ENCODE data around the gene WNT2.
A peak's percentile ranks its signal among the peaks of the same experiment; 100 is the strongest.
"Not testable (repeated sequence)": the region's sequence is repeated elsewhere in the genome, so short reads cannot be mapped to it uniquely, and the experiment has no call there.

The WNT2 gene

GRCh38 chr7:117302396-117302795 is 20.5 kb downstream of the WNT2 start:
- DNase-seq, result no peak

GRCh38 chr7:117300506-117300905 is 22.4 kb downstream of the WNT2 start:
- not testable (repeated sequence) for DNase-seq

GRCh38 chr7:117297606-117298005 is 25.3 kb downstream of the WNT2 start:
- DNase-seq, result no peak

DNA sequence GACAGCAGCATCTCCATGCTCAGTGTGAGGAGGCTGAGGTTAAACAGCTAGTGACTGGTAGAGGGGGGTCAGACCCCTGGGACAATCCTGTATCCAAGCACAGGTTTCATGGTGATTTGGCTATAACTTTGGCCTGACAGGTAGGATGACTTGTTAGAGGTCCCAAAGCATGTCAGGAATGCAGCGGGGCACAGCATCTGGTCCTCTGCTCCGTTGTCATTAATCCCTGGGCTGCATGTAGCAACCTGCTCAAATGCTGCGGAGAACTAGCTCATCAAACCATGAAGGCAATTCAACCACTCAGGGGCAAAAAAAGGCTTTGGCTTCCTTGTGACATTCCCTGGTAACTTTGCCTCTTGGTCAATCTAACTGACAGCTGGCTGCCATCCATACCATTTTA is 26.8 kb downstream of the WNT2 start:
- no peak for DNase-seq

GRCh38 chr7:117285826-117286225 is 37.0 kb downstream of the WNT2 start:
- no peak for DNase-seq

GRCh38 chr7:117284692-117285091 is 38.2 kb downstream of the WNT2 start:
- no peak for DNase-seq

- no peak for DNase-seq
Measured at GRCh38 chr7:117283779-117284178, 39.1 kb downstream of the WNT2 start.

GRCh38 chr7:117283371-117283770 is 39.5 kb downstream of the WNT2 start:
- no peak for DNase-seq

DNA sequence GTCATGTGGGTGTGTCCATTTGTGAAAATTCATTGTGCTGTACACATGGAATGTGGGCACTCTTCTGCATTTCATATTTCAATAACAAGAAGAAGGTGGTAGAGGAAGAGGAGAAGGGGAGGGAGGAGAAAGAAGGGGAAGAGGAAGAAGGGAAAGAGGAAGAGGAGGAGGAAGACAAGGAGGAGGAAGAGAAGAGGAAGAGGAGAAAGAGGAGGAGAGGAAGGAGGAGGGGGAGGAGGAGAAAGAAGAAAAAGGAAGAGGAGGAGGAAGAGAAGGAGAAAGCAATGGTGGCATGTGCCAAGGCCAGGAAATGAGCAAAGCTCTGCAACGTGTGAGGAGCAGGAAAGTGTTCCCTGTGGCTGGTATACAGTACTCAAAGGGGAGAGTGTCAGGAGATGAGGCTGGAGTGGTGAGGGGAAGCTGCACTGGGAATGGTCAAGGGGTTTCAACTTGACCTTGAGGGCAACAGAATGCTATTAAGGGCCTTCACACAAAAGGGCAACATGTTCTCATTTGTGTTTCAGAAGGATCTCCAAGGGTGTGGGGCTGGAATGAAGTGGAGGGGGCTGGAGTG is 40.5 kb downstream of the WNT2 start:
- no peak for DNase-seq

DNA sequence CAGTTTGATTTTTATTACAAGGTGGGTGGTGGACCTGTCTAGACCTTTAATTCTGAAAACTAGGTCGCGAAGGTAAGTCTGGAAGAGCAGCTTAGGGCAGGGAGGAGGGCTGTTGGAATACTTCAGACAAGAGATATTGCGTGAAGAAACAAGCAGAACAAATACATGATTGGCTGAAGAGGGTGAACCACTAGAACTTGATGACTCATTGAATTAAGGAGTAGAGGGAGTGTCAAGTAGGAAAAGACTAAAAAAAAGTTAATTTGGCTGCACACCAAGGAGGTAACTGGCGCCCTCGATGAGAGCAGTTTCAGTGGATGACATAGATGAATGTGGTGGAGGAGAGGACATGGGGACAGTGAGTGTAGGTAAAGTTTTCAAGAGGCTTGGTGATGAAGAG is 41.3 kb downstream of the WNT2 start:
- peak in 1 of 3 experiments; percentile 4 for DNase-seq

GRCh38 chr7:117279931-117280557 is 42.8 kb downstream of the WNT2 start:
- no peak for DNase-seq

DNA sequence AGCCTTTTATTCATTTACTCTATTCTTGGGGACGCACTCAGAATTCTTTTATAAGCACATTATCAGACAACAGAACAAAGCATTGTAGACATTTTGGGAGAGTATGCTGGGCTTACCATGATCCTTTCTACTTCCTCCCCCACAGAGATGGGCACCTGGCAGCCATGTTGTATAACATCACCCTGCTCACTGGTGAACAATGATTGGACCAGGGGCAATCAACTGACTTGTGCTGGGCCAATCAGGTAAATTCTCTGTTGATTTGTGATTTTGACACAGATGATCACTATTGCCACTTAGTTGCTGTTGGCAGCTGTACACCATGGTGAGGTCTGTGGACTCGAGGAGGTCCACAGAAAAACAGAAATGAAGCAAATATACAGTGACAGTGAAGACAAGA is 43.7 kb downstream of the WNT2 start:
- DNase-seq, result no peak

- no peak for DNase-seq
Measured at GRCh38 chr7:117278040-117278439, 44.8 kb downstream of the WNT2 start.

- DNase-seq, result no peak
Measured at GRCh38 chr7:117277576-117277975, 45.3 kb downstream of the WNT2 start.

DNA sequence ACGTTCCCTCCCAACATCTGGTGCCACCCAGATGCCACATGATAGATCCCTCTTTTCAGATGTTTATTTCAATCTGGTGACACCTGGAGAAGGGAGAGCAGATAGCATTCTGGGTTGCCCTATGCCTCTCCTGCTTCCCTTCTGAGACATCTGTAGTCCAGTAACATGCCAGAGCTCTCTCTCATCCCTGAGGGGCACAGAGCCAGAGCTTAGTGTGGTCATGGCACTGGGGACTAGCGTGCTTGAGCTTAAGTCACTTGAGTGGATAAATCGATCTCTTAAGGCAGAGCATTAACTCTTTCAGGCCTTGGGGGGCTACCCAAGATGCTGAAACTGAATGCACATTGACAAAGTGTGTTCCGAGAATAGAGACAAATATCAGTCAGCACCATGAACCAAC is 47.9 kb downstream of the WNT2 start:
- DNase-seq, result no peak

DNA sequence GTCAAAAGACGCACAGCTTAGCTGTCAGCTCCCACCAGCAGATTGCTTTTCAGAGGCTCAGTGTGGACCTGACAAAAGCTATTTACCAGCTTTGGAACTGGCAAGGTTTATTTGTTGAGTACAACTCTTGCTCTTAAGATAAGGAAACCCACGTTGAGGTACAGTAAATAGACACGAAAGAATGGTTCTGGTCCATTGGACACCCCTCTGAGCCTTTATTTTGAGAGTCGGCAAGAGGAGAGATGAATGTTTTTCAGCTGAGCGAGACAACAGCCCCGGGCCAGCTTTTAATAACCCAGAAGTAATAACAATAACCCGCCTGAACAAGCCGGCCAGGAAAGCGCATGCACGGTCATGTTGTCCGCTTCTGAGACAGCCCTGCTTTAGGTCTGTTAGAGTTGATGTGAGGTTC is 49.0 kb downstream of the WNT2 start:
- peak; percentile 71 to 94 (median 77) for DNase-seq

- DNase-seq, result no peak
Measured at GRCh38 chr7:117273325-117273724, 49.5 kb downstream of the WNT2 start.

DNA sequence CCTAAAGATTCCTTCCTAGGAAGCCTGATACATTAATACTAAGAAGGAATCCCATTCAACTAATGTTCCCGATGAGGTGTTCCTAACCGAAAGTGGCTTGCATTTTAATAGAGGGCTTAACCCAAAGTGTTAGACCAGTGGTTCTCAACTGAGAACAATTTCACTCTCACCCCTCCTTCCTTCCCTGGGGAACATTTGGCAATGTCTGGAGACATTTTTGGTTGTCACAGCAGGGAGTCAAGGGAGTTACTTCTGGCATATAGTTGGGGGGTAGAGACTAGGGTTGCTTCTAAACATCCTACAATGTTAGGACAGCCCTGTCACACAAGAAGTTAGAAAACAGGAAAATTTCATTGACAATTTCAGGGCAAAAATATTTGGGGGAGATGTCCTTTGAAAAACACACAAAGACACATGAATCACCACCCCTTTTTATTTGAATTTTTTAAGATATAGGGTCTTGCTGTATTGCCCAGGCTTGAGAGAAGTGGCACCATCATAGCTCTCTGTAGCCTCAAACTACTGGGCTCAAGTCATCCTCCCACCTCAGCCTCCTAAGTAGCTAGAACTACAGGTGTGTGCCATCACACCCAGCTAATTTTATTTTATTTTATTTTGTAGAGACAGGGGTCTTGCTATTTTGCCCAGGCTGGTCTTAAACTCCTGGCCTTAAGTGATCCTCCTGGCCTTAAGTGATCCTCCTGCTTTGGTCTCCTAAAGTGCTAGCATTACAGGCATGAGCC is 50.7 kb downstream of the WNT2 start:
- DNase-seq, result no peak

DNA sequence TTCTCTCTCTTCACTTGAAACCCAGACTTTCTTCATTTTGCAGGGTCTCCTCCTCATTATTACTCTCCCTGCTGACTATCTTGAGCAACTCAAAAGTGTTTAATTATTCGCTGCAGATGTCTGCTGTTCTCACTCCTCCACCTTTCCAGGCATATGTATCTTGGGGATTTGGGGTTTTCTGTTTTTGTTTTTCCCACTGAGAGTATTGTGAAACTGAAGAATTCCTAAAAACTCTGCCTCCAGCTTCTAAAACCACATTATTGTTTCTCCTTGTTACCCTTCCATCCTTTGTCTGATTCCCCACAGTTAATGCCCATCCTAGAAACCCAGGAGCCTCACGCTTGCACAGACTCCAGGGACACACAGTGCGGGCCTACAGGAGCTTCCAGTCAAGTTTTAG is 51.3 kb downstream of the WNT2 start:
- DNase-seq, result no peak

- no peak for DNase-seq
Measured at GRCh38 chr7:117270371-117270770, 52.5 kb downstream of the WNT2 start.

- DNase-seq, result no peak
Measured at GRCh38 chr7:117269886-117270285, 53.0 kb downstream of the WNT2 start.

GRCh38 chr7:117269417-117269816 is 53.4 kb downstream of the WNT2 start:
- no peak for DNase-seq

DNA sequence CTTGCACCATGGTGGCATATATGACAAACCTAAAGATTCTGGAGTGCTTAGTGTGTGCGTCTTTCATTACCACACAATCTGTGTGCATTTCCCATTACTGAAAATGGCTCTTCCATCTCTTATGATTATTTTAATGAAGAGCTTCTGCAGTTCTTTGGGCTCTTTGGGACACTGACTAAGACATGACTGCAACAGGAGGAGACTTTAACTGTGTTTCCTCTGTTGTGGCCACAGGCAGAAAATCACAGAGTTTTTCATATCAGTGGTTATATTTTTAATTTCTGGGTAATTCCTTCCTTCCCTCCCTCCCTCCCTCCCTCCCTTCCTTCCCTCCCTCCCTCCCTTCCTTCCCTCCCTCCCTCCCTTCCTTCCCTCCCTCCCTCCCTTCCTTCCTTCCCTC is 58.1 kb downstream of the WNT2 start:
- no peak for DNase-seq

DNA sequence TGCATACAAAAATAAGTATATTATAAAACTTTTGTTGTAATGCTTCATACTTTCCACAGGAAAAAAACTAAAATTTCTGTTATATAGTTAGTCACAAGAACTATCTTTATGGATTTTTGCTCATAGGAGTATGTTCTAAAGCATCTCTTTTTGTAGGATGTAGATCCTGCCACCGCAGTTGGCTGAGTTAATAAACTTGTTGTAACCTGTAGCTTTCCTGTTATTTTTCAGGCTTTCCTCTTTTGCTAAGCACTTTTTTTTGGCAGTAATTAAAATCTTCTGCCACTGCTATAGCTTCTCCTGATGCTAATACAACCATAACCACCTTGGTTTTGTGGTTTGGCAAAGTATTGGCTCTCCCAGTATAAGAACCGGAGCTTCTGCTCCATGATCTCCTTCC is 60.3 kb downstream of the WNT2 start:
- no peak for DNase-seq

GRCh38 chr7:117259615-117260014 is 63.2 kb downstream of the WNT2 start:
- DNase-seq, result no peak
